ENCODE results near the gene XNDC1N.

XNDC1N gene

GRCh38 chr11:71964641-71965040 lies 36.2 kb upstream of the XNDC1N start:
- in situ Hi-C loops (cut with HindIII; ENCODE audit: low pct_ligation_motif_present, low sequenced_read_pairs), result no loop called here
- Histone ChIP-seq H3K4me3 (ENCODE audit: low read depth, low read length) (no peak overlapping the region), H3K36me3 (replicated peaks) (peaks cover 19% of the 10 kb centered on the region), H3K27ac (no peak overlapping the region), H3K27me3 (replicated peaks) (no peaks in the 10 kb centered on the region)
- no peak for TF ChIP-seq CTCF (IDR thresholded peaks at IDR 0.05; ENCODE audit: low read depth, low read length, missing control alignments)
- DNase-seq, result no peak

- in situ Hi-C loops (cut with HindIII; ENCODE audit: low pct_ligation_motif_present, low sequenced_read_pairs), result no loop called here
- H3K4me3 ChIP-seq (ENCODE audit: low read depth, low read length), result no peak overlapping the region
- no peak for DNase-seq
- peaks cover 16% of the 10 kb centered on the region for H3K36me3 ChIP-seq (replicated peaks)
- H3K27ac ChIP-seq, result no peak overlapping the region
- no peaks in the 10 kb centered on the region for H3K27me3 ChIP-seq (replicated peaks)
- TF ChIP-seq CTCF (IDR thresholded peaks at IDR 0.05; ENCODE audit: low read depth, low read length, missing control alignments), result no peak
Observed at GRCh38 chr11:71963468-71963867, 35.1 kb upstream of the XNDC1N start.

GRCh38 chr11:71962428-71963038 lies 34.1 kb upstream of the XNDC1N start:
- DNase-seq, result no peak
- H3K4me3 ChIP-seq (ENCODE audit: low read depth, low read length), result no peak overlapping the region
- in situ Hi-C loops (cut with HindIII; ENCODE audit: low pct_ligation_motif_present, low sequenced_read_pairs), result no loop called here
- peaks cover 12% of the 10 kb centered on the region for H3K36me3 ChIP-seq (replicated peaks)
- TF ChIP-seq CTCF (IDR thresholded peaks at IDR 0.05; ENCODE audit: low read depth, low read length, missing control alignments), result no peak
- no peaks in the 10 kb centered on the region for H3K27me3 ChIP-seq (replicated peaks)
- H3K27ac ChIP-seq, result peak overlapping the region; percentile 39

GRCh38 chr11:71955898-71956456 lies 27.6 kb upstream of the XNDC1N start:
- H3K36me3 ChIP-seq (replicated peaks), result peaks cover 5% of the 10 kb centered on the region
- no peaks in the 10 kb centered on the region for H3K27me3 ChIP-seq (replicated peaks)
- H3K4me3 ChIP-seq (ENCODE audit: low read depth, low read length), result no peak overlapping the region
- in situ Hi-C loops (cut with HindIII; ENCODE audit: low pct_ligation_motif_present, low sequenced_read_pairs), result no loop called here
- DNase-seq, result no peak
- no peak overlapping the region for H3K27ac ChIP-seq
- TF ChIP-seq CTCF (IDR thresholded peaks at IDR 0.05; ENCODE audit: low read depth, low read length, missing control alignments), result no peak

- Histone ChIP-seq H3K4me3 (ENCODE audit: low read depth, low read length) (no peak overlapping the region), H3K27me3 (replicated peaks) (no peaks in the 10 kb centered on the region), H3K36me3 (replicated peaks) (no peaks in the 10 kb centered on the region), H3K27ac (no peak overlapping the region)
- no peak for TF ChIP-seq CTCF (IDR thresholded peaks at IDR 0.05; ENCODE audit: low read depth, low read length, missing control alignments)
- in situ Hi-C loops (cut with HindIII; ENCODE audit: low pct_ligation_motif_present, low sequenced_read_pairs), result no loop called here
- DNase-seq, result no peak
Observed at GRCh38 chr11:71951741-71952310, 23.4 kb upstream of the XNDC1N start.

Measured in brain microvascular endothelial cell (primary cell).